ENCODE data around the gene FEM1A.
"Not testable (repeated sequence)": the region's sequence is repeated elsewhere in the genome, so short reads cannot be mapped to it uniquely, and the experiment has no call there.

Gene FEM1A

GRCh38 chr19:4774136-4774535 lies 17.4 kb upstream of the FEM1A start:
- no peak for DNase-seq

DNA sequence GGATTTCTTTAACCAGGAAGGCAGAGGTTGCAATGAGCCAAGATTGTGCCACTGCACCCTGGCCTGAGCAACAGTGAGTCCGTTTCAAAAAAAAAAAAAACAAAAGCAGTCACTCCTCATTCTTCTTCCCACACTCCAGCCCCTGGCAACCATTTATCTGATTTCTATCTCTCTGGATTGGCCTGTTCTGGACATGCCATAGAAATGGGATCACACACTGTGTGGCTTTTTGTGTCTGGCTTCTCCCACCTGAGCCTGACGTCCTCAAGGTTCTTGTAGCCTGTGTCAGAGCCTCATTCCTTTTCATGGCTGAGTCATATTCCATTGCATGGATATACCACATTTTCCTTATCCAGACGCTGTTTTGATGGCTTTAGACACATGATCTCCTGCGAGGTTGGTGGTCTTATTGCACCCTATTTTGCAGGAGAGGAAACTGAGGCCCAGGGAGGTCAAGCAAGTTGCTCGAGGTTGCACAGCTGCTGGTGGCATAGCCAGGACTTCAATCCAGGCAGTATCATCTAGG lies 15.8 kb upstream of the FEM1A start:
- no peak for DNase-seq

DNA sequence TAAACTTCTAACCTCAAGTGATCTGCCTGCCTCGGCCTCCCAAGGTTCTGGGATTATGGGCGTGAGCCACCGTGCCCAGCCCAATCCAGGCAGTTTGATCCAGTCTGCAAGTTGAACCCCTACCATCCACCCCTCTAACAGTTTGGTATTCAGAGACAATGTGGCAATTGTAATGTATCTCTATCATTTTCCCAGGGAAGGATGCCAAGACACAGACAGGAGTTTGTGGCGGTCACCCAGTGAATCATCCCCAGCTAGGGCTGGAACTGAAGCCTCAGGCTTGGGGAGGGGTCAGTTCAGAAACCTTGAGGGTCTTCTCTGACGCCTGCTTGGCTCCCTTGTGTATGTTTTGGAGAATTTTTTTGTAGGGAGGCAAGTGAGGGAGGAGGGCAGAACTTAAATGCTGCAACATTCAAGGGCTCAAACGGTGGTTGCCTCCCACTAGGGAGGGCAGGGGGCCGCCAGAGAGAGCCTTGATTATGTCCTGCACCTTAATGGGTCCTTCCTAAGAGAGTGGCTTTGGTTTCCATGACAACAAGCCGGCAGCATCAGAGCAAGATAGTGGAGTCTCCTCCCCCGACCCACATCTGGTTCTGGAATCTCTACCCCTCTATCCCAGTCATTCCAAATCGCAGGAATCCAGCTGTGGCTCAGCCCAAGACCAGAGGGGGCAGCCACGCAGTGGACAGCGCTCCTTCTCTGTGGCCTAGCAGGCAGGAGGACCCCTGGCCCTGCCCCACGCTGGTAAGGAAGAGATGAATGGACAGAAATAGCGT lies 14.9 kb upstream of the FEM1A start:
- DNase-seq, result no peak

DNA sequence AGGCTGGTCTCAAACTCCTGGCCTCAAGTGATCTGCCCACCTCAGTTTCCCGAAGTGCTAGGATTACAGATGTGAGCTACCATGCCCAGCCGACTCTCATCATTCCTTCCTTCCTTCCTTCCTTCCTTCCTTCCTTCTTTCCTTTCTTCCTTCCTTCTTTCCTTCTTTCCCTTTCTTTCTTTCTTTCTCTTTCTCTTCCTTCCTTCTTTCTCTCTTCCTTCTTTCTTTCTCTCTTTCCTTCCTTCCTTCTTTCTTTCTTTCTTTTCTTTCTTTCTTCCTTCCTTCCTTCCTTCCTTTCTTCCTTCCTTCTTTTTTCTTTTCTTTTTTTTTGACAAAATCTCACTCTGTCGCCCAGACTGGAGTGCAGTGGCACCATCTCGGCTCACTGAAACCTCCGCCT lies 13.4 kb upstream of the FEM1A start:
- DNase-seq, result not testable (repeated sequence)

- no peak for DNase-seq
Measured at GRCh38 chr19:4780860-4781259, 10.7 kb upstream of the FEM1A start.

GRCh38 chr19:4781801-4782200 lies 9.7 kb upstream of the FEM1A start:
- DNase-seq, result peak; percentile 3

- DNase-seq, result not testable (repeated sequence)
Measured at GRCh38 chr19:4786412-4787016, 5.0 kb upstream of the FEM1A start.

DNA sequence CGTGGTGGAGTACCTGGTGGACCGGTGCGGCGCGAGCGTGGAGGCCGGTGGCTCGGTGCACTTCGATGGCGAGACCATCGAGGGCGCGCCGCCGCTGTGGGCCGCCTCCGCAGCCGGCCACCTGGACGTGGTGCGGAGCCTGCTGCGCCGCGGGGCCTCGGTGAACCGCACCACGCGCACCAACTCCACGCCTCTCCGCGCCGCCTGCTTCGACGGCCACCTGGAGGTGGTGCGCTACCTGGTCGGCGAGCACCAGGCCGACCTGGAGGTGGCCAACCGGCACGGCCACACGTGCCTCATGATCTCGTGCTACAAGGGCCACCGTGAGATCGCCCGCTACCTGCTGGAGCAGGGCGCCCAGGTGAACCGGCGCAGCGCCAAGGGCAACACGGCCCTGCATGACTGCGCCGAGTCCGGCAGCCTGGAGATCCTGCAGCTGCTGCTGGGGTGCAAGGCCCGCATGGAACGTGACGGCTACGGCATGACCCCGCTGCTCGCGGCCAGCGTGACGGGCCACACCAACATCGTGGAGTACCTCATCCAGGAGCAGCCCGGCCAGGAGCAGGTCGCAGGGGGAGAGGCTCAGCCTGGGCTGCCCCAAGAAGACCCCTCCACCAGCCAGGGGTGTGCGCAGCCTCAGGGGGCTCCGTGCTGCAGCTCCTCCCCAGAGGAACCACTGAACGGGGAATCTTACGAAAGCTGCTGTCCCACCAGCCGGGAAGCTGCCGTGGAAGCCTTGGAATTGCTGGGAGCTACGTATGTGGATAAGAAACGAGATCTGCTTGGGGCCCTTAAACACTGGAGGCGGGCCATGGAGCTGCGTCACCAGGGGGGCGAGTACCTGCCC lies 708 bp downstream of the FEM1A start:
- not testable (repeated sequence) for DNase-seq

DNA sequence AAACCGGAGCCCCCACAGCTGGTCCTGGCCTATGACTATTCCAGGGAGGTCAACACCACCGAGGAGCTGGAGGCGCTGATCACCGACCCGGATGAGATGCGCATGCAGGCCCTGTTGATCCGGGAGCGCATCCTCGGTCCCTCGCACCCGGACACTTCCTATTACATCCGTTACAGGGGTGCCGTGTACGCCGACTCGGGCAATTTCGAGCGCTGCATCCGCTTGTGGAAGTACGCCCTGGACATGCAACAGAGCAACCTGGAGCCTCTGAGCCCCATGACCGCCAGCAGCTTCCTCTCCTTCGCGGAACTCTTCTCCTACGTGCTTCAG lies 1.3 kb downstream of the FEM1A start:
- not testable (repeated sequence) for DNase-seq

DNA sequence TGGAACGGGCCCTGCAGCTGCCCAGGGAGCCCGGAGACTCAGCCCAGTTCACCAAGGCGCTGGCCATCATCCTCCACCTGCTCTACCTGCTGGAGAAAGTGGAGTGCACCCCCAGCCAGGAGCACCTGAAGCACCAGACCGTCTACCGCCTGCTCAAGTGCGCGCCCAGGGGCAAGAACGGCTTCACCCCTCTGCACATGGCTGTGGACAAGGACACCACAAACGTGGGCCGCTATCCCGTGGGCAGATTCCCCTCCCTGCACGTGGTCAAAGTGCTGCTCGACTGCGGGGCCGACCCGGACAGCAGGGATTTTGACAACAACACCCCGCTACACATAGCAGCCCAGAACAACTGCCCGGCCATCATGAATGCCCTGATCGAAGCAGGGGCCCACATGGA lies 1.7 kb downstream of the FEM1A start:
- not testable (repeated sequence) for DNase-seq

DNA sequence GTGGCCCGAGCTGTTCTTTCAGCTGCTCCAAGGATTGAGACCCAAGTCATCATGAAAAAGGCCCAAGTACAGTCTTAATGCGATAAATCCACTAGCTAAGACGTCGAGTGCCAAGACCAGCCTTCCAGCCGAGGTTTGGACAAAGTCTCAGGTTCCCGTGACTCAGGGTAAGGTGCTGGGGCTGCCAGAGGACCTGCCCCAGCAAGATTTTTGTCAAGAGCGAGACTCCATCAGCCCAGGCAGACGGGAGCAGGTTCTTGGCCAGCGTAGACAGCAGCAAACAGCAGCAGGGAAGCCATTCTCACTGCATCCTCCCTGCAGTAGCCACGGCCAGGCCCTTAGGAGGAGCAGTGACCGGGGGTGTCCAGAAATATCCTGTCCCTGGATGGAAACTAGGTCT lies 3.4 kb downstream of the FEM1A start:
- no peak for DNase-seq

- no peak for DNase-seq
Measured at GRCh38 chr19:4795400-4795799, 3.9 kb downstream of the FEM1A start.

GRCh38 chr19:4800591-4801081 lies 9.1 kb downstream of the FEM1A start:
- DNase-seq, result no peak

- no peak for DNase-seq
Measured at GRCh38 chr19:4801085-4801619, 9.6 kb downstream of the FEM1A start.

GRCh38 chr19:4802711-4803110 lies 11.2 kb downstream of the FEM1A start:
- no peak for DNase-seq

GRCh38 chr19:4803736-4804695 lies 12.5 kb downstream of the FEM1A start:
- peak; percentile 4 for DNase-seq

- not testable (repeated sequence) for DNase-seq
Measured at GRCh38 chr19:4805140-4805539, 13.6 kb downstream of the FEM1A start.

- DNase-seq, result no peak
Measured at GRCh38 chr19:4806384-4806783, 14.8 kb downstream of the FEM1A start.

- no peak for DNase-seq
Measured at GRCh38 chr19:4807188-4807587, 15.7 kb downstream of the FEM1A start.

GRCh38 chr19:4811328-4812131 lies 20.0 kb downstream of the FEM1A start:
- no peak for DNase-seq
